Vagina (tissue), 2 donors: ENCODE results near the gene FCN1.

Source experiments
- POLR2A ChIP-seq, 2 donors: fragments of 450-650 bp; IDR thresholded peaks; one replicate each; pipeline ENCODE4 v1.6.1; 2017; ENCODE audit warnings: antibody characterized with exemption in 2 of 2, mild to moderate bottlenecking in 2 of 2, moderate library complexity in 2 of 2
- POLR2AphosphoS5 ChIP-seq, 2 donors: sonication (generic); formaldehyde crosslinking; IDR thresholded peaks; one replicate each; pipeline ENCODE4 v1.9.0; 2017; ENCODE audit warnings: antibody characterized with exemption in 2 of 2, mild to moderate bottlenecking in 2 of 2, low read depth in 1 of 2; ENCODE audit not compliant: insufficient read depth in 1 of 2

GRCh38 chr9:134938346-134939079, 20.8 kb upstream of the FCN1 start:
- no peak for TF ChIP-seq POLR2A (IDR thresholded peaks at IDR 0.05)
- TF ChIP-seq POLR2AphosphoS5 (IDR thresholded peaks at IDR 0.05; ENCODE audit: insufficient read depth in 1 of 2, low read depth in 1 of 2): no peak
